GM21825 (cell line): ENCODE results near the gene OR4S1.
"Not testable (repeated sequence)": the region's sequence is repeated elsewhere in the genome, so short reads cannot be mapped to it uniquely, and the experiment has no call there.

Experiments used
- ATAC-seq: cut with Tn5 transposase; IDR thresholded peaks from one replicate; pipeline ENCODE4 v1.9.1; 2021; ENCODE audit warnings: mild to moderate bottlenecking, moderate library complexity; ENCODE audit not compliant: unreplicated experiment

The OR4S1 gene, protein sequence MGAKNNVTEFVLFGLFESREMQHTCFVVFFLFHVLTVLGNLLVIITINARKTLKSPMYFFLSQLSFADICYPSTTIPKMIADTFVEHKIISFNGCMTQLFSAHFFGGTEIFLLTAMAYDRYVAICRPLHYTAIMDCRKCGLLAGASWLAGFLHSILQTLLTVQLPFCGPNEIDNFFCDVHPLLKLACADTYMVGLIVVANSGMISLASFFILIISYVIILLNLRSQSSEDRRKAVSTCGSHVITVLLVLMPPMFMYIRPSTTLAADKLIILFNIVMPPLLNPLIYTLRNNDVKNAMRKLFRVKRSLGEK

DNA sequence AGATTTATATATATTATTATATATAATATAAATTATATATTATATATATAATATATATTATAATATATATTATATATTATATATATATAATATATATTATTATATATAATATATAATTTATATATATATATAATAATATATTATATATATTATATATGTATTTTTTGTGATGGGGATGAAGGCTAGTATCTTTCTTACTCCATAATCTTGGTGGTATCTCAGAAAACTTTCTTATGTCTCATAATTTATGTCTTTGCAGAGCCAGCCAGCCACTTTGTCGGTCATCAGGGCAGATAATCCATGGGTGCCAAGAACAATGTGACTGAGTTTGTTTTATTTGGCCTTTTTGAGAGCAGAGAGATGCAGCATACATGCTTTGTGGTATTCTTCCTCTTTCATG lies at the start of gene OR4S1:
TSS of gene OR4S1 (plus strand) at position 301 of the 400 bp plus-strand sequence. CDS start at position 301, 0 bp downstream.
- no peak for ATAC-seq

DNA sequence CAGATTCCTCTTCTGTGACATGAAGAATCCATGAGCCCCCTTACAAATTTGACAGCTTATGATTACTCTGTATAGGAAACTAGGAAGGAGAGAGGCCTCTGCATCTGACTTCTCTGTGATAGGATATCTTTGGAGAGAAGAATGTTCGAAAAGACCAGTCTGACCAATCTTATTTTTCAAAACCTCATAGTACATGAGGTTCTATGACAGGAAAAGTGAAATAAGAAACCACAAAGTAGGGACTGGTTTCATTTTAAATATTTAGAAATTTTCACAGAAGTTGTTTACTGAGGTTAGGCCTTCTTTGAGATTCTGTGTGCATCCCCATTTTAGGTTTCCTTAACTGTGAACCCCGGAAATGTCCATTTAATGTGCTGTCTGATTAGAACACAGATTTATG lies 44.4 kb upstream of the OR4S1 start:
- ATAC-seq = no peak

DNA sequence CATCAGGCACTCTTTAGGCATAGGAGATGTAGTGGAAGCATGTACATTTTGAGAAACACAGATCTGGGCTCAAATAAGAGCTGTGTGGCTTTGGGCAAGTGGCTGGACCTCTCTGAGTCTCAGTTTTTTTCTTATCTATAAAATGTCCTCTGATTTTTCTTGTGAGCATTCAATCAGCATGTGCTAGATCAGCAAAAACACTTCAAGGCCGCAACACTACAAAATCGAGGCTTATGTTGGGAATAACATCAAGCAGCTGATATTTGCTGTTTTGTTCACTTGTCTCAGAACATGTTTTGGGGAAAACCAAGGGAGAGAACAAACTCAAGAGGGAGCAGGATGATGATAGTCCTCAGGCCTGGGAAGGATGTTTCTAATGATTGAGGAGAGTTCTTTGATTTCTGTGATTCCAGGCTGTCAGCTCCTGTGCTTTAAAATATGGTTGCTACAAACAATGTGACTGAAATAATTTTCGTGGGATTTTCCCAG lies 42.6 kb upstream of the OR4S1 start, which contains the start of gene OR4X1:
TSS of gene OR4X1 (plus strand) at position 439 of the 489 bp plus-strand sequence. CDS start at position 439, 0 bp downstream.
- no peak for ATAC-seq

DNA sequence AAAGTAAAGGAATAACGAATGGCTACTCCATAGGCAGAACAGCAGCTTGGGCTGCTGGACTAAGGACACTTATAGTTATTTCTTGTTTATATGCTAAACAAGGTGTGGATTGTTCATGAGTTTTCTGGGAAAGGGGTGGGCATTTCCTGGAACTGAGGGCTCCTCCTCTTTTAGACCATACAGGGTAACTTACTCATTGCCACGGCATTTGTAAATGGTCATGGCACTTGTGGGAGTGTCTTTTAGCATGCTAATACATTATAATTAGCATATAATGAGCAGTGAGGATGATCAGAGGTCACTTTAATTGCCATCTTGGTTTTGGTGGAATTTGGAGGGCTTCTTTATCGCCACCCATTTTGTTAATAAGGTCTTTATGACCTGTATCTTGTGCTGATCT lies 35.4 kb upstream of the OR4S1 start:
- no peak for ATAC-seq

DNA sequence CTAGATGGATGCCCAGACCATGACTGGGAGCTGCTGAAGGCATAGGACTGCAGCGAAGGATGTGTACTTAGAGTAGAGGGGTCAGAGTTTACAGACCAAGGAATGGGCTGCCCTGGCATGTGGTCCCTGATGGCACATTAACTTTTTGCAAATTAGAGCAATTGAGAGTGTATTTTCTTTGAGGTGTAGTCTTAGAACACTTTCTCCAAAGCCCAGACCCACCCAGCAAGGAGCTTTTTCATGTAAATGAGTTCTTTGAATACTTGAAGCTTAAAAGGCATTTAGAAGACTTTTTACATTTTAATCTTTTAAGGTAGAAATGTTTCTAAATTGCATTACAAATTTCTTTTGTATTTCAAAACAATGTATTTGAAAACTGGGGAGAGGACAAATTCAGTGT lies 33.4 kb upstream of the OR4S1 start:
- no peak for ATAC-seq

DNA sequence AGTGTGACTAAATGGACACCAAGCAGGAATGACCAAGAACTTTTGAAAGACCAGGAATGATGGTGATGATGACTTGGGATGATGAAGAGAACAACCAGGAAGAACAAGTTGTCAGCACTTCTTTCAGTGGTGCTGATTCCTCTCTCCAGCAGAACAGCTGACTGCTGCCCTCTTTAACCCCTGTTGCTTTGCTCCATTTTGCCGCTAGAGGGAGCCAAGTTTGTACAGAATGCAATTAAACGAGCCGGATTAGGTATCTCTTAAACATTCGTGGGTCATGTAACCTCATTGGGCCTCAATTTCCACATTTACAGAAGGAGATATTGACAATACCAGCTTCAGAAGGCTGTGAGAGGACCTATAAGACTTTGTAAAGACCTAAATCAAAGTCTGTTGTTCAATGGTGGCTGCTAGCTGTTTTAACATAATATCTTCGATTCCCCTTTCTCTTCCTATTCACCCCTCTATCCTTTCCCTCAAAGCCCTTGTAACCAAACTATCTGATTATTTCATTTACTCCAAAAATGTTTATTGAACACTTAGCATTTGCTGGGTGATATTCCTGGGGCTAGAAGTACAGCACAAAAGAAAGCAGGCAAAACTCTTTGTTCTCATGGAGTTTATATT lies 1.9 kb downstream of the OR4S1 start:
- ATAC-seq = peak; percentile 68

DNA sequence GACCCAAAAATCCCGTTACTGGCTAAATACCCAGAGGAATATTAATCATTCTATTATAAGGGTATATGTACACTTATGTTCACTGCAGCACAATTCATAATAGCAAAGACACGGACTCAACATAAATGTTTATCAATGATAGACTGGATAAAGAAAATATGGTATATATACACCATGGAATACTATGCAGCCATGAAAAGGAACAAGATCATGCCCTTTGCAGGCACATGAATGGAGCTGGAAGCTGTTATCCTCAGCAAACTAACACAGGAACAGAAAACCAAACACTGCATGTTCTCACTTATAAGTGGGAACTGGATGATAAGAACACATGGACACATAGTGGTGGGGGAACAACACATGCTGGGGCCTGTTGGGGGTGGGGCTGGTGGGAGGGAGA lies 7.6 kb downstream of the OR4S1 start:
- not testable (repeated sequence) for ATAC-seq

DNA sequence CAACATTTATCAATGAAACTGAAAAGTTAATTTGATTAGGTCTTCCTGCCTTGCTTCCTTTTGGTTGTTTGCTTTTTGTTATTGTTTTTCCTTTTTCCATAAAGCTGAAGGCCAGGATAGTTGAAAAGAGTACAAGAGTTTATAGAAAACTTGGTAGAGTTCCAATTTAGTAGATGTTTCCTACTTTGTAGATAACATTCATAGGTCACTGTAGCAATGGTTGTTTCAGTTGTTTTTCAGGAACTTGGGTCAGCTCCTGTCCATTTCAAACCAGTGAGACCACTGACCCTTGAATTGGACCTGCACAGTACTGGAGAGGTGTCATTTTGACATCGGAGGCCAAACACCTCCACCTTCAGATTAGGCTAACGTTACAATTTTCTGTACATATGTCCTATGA lies 13.8 kb downstream of the OR4S1 start:
- ATAC-seq = not testable (repeated sequence)

DNA sequence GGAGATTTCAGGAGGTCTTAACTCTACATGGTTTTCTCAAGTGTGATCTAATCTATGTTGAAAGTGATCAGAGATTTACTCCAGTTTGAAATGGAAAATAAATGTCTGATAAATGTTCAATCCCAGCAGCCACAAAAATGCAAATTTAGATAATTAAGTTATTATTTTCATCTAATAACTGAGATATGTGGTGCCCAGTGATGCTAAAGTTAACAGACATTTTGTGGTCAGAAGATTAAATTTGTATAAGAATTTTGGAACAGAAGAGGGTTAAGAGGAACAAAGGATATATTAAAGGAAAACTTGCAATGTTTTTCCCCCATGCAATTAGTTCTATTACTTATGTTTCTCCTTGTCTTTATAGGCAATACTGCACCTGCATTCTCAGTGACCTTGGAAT lies 18.6 kb downstream of the OR4S1 start, which contains the start of gene OR4C3:
TSS of gene OR4C3 (plus strand) at position 301 of the 400 bp plus-strand sequence. CDS start 102 bp downstream, outside the sequence.
- not testable (repeated sequence) for ATAC-seq

DNA sequence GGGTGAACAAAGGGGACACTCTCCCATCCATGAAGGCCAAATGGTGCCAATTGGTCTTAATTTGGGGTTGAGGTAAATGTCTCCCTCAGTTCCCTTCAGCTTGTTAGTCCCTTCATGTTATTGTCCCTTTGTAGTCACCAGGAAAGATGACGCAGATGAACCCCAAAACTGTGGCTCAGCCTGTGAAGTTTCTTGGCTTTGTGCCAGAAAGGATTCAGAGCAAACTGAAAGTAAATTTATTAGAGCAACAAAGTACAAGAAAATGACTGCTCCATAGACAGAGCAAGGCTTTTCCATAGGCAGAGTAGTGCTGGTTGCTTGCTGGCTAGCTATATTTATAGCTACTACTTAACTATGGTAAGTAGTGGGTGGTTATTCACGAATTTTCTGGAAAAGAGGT lies 35.4 kb downstream of the OR4S1 start:
- ATAC-seq = no peak

DNA sequence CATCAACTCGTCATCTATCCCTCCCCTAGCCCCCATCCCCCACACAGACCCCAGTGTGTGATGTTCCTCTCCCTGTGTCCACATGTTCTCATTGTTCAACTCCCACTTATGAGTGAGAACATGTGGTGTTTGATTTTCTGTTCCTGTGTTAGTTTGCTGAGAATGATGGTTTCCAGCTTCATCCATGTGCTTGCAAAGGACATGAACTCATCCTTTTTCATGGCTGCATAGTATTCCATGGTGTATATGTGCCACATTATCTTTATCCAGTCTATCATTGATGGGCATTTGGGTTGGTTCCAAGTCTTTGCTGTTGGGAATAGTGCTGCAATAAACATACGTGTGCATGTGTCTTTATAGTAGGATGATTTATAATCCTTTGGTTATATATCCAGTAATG lies 36.5 kb downstream of the OR4S1 start:
- ATAC-seq = not testable (repeated sequence)

DNA sequence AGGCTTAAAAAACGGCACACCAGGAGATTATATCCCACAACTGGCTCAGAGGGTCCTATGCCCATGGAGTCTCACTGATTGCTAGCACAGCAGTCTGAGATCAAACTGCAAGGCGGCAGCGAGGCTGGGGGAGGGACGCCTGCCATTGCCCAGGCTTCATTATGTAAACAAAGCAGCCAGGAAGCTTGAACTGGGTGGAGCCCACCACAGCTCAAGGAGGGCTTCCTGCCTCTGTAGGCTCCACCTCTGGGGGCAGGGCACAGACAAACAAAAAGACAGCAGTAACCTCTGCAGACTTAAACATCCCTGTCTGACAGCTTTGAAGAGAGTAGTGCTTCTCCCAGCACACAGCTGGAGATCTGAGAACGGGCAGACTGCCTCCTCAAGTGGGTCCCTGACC lies 40.3 kb downstream of the OR4S1 start:
- ATAC-seq = not testable (repeated sequence)

DNA sequence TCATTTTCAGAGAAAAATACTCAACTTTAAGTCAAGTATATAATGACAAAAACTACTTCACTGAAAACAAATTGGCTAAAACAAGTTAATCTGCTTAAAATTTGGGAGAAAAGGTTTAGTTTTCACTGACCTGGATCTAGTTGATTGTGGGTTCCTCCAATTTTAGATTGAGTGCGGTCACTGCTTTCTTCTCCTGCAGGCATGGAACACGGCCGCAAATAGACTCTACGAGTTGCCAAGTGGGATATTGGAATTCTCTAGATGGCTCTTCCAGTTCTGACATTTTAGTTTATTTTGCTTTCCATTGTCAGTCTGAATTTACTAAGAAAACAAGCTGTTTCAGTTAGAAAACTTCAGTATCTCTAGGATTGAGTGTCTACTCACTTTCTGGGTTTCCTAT lies 48.0 kb downstream of the OR4S1 start:
- ATAC-seq = no peak

DNA sequence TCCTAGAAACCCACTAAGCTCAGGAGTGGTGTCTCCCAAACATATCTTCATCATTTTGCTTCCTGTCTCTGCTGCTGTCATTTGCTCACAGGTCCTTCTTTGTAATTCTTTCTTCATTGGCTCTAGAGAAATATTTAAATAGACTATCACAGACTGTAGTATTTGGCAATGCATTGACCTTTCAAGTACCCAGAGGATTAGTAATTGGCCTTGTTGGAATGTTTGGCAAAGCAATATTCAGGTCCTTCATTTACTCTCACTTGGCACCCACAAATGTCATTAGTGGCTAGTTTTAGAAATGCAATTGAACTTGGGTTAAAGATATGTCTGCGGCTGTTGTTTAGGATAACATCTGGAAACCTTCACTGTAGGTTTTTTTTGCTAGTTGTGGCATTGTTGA lies 48.7 kb downstream of the OR4S1 start:
- no peak for ATAC-seq
